HG02981 (cell line): Measurements from ENCODE around the gene ANO1.
"Not testable (repeated sequence)": the region's sequence is repeated elsewhere in the genome, so short reads cannot be mapped to it uniquely, and the experiment has no call there.

Experiments used
- ATAC-seq: cut with Tn5 transposase; IDR thresholded peaks from one replicate; pipeline ENCODE4 v1.9.1; 2021; ENCODE audit warnings: mild to moderate bottlenecking, moderate library complexity; ENCODE audit not compliant: unreplicated experiment

ANO1 gene

DNA sequence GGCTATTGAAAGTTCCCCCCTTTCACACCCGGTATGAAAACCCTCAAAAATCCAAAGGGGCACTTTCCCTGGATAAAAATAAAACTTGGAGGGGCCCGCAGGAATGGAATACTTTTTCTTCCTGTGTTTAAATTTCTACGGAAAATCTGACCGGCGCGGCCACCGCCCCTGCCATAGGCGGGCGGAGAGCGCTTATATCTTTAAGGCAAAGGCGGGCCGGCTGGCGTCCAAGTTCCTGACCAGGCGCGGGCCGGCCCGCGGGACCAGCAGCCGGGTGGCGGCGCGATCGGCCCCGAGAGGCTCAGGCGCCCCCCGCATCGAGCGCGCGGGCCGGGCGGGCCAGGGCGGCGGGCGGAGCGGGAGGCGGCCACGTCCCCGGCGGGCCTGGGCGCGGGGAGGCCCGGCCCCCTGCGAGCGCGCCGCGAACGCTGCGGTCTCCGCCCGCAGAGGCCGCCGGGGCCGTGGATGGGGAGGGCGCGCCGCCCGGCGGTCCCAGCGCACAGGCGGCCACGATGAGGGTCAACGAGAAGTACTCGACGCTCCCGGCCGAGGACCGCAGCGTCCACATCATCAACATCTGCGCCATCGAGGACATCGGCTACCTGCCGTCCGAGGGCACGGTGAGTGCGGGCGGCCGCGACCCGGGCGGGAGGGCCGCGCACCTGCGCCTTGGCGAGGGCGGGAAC is at the start of gene ANO1:
Gene ANO1 (plus strand): TSS at position 223 of the 686 bp plus-strand sequence. CDS start 290 bp downstream, at position 513.
- ATAC-seq: no peak

DNA sequence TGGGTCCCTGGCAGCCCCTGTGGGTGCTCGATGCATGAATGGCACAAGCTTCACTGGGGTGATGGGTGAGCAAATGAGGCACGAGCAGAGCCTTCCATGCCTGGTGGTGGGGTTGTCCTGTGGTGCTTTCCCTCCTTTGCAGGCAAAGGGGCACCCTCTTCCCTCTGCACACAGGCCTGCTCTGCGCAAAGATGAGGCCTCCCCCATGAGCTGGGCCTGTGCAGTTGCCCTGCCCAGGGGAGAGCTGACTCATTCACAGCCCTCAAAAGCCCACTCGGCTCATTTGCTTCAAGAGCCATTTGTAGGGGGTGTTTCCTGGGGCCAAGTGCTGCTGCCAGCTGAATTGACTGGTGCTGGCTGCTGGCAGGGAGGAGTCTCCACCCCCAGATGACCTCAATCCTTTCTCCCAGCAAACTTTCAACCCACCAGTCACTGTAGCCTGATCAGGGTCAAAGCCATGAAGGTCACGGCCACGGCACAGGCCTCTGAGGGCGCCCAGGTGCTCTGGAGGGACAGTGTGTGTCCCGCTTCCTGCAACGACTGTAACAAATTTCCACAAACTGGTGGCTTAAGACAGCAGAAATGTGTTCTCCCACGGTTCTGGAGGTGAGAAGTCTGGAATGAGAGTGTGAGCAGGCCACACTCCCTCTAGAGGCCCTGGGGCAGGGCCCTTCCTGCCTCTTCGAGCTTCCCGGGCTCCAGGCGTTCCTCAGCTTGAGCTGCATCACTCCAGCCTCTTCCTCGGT is 48.8 kb upstream of the ANO1 start:
- ATAC-seq: no peak

DNA sequence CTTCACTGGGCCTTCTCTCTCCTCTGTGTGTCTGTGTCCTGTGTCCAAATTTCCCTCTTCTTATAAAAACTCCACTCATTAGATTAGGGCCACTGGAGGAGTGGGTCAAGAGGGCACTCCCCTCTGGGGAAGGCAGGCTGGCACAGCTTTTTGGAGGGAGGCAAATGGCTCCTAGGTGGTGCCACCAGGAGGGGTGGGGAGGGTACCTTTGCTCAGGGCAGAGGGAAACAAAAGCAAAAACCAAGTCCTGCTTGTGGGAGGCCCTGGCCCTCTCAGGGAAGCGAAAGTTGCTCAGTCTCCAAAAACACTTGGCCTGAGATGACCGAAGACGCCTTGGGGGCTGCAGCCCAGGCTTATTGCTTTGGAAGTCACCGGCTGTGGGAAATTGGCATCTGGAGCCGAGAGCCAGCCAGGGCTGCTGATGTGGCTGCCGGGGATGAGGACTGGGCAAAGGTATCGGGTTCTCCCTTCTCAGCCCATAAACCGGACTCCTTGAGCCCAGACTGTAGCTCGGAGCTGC is 48.2 kb upstream of the ANO1 start:
- ATAC-seq: no peak

DNA sequence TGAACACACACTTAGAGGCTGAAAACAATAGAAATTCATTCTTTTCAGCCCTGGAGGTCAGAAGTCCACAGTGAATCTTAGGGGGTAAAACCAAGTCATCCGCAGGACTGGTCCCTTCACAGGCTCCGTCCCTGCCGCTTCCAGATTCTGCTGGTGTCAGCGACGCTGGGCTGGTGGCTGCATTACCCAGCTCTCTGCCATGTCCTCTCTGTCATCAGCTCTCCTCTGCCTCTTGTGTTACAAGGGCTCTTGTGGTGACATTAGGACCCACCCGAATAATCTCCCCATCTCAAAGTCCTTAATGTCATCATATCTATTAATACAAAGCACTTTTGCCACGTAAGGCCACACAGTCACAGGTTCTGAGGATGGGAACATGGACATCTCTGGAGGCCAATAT is 47.7 kb upstream of the ANO1 start:
- no peak for ATAC-seq

DNA sequence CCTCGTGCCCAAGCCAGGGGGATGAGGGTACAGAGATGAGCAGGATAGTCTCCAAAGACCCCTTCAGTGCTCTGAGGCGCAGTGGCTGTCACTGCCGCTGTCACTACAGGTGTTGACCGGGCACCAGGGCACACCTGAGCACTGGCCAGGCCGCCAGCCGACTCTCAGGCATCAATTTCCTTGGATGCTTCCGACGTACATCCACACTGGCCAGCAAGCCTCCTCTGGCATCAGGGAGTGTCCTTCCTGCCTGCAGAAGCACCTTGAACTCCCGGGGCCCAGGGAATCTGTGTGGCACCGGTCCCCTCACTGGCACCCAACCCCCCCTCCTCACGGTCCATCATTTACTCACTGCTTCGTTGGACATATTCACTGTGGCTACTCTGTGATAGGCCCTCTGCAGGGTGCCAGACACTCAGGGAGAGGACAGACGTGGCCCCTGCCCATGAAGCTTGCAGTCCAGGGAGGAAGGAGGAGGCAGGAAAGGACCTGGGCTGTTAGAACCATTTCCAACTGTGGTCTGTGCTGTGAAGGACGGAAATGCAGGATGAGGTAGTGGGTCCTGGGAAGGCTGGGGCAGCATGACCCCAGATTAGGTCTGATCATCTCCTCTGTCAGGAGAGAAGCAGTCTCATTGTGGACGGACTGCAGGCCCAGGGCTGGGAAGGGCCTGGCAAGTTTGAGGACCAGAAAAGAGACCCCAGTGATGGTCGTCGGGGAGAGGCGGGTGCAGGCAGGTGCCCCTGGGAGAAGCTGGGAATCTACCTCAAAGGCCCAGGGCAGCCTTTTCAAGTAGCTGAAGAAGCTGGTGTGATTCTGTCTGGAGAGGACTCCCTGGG is 46.3 kb upstream of the ANO1 start:
- ATAC-seq: no peak

DNA sequence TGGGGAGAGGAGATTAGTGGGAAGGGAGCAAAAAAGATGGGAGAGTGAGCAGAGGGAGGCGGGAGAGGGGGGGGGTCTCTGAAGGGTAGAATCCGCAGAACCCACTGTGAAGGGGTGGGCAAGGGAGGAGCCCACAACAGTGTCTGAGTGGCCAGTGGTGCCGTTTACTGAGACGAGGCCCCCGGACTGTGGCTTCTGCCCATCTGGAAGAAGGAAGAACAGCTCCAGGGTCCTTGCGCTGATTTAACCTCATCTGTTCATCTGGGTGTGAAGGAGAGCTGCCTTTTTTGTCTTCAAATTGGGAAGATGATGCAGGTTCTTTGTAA is 45.7 kb upstream of the ANO1 start:
- no peak for ATAC-seq

DNA sequence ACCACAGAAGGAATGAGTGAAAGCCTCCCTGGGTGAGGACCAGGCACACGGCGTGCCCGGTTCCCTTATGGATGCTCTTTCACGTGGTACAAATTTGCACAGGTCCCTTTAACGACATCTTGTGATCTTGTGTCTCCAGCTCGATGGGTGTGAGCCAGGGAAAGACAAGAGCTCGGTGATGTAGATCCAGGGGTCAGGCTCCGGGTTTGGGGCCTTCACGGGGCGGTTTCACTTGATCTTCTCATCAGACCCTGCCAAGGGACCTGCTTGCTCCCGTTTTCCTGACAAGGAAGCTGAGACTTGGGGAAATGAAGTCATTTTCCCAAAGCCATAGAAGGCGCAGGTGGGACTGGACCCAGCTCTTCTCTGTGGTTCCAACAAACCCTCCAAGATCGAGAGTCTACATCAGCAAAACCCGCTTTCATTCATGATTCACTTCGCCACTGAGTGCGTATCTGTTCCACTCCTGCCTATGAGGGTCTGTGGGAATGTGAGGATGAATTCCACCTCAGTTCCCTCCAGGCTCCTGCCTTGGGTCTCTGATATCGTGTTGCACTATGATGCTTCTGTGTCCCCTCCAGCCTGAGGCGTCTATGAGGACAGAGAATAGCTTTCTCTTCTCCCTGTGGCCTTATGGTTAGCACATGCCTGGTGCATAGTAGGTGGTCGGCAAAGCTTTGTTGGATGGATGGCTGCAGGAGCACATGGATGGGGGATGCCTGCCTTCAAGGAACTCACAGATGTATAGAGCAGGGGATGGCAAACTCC is 45.0 kb upstream of the ANO1 start:
- ATAC-seq: no peak

DNA sequence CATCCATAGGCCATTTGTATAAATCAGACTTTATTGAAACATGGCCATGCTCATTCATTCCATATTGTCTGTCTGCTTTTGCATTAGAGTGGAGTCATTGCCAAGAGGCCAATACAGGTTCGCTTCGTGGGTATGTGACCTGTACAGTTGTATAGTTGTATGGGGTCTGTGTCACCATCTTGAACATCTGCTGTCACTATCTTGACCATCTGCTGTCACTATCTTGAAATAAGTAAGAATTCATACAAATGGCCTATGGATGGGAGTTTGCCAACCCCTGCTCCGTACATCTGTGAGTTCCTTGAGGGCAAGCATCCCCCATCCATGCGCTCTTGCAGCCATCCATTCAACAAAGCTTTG is 44.4 kb upstream of the ANO1 start:
- no peak for ATAC-seq

DNA sequence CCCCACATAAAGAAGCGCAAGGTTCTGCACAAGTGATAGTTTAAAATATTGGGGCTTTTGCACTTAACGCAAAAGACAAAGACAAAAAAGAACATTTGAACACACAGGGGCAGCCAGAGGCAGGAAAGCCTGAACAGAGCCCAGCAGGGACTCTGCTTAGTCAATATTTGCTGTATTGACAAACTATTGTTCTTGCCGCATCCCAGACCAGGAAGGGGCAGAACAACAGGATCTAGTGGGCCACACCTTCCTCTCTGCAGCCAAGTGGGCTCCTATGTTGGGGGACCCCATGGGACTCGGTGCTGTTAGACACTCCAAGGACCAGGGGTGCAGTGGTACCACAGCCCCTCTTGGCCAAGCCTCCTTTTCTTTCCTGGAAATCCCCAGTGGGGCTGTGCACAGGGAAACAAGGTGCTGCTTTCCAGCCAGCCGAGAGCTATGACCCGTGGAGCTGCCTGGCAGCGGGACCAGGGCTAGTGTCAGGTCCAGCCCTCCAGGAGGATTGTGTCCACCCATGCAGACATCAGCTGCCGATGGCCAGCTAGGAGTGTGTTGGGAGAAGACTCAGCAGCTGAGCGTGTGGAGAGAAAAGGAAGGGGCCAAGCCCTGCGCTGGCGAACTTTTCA is 43.3 kb upstream of the ANO1 start:
- no peak for ATAC-seq

DNA sequence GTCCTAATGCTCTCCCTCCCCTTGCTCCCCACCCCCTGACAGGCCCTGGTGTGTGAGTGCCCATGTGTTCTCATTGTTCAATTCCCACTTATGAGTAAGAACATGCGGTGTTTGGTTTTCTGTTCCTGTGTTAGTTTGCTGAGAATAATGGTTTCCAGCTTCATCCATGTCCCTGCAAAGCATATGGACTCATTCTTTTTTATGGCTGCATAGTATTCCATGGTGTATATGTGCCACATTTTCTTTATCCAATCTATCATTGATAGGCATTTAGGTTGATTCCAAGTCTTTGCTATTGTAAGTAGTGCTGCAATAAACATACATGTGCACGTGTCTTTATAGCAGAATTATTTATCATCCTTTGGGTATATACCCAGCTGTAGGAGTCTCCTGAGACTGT is 42.5 kb upstream of the ANO1 start:
- not testable (repeated sequence) for ATAC-seq

DNA sequence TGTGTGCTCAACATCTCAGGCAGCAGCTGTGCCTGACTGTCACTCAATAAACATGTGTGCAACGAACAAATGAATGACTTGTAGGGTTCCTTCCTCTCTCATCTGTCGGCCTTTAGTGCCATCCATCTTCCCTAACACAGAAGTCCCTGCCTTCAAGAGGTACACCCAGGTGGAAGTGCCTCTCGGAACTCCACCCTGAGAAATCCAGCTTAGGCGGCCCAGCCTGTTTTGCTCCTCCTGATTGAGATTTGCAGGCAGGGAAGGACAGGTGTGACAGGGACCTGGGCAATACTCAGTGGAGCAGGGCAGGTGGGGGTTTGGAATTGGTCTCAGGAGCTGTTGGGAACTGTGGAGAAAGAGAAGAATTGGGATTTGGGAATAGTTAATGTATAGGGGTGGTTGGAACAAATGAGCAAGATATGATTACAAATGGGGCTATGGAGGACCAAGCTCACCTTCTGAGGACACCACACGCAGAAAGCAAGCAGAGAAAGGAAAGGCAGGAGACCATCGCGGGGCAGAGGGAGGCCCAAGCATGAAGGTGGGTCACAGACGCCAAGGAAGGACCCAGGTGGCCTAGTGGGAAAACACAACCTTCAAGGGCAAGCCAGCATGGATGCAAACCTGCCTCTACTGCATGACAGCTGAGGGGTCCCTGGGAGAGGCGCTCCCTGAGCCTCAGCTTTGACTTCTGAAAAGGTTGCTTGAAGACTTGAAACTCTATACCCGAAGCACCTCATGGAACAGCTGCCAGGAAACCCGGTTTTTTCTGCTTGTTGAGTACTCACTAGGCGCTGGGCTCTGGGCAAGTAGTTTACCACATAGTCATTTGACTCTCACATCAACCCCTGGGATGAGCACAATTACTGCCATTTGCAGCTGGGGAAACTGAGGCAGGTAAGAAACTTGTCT is 40.9 kb upstream of the ANO1 start:
- ATAC-seq: no peak

DNA sequence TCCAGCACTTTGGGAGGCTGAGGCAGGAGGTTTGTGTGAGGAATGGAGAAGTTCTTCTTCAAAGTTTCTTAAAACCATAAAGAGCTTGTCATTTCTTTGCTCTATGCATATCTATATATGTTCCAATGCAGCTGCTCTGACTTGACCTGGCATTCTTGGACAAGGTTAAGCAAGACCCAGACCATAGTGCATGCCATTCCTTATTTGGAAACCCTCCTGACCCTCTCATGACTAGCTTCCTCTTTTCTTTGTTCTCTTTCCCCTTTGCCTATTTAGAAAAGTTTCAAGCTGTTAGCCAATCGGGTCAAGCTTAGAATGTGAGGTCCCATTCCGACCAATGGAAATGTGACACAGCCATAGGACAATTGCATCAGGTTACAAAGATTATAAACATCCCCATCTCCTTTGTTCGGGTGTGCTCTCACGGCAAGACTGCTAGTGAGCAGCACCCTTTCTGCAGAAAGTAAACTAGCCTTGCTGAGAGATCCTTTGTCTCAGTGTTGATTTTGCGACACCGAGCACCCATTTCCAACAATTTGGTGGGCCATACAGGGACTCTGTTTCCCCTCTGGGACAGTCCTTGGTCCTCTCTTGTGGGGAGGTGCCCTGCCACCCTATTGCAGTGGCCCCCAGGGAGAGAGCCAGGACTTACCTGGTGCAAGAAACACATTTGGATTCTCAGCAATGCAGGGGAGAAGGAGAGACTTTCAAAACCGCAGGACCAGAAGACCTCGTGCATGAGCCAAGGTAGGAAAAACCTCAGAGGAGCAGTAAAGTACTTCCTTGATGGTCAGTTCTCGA is 39.9 kb upstream of the ANO1 start:
- no peak for ATAC-seq

DNA sequence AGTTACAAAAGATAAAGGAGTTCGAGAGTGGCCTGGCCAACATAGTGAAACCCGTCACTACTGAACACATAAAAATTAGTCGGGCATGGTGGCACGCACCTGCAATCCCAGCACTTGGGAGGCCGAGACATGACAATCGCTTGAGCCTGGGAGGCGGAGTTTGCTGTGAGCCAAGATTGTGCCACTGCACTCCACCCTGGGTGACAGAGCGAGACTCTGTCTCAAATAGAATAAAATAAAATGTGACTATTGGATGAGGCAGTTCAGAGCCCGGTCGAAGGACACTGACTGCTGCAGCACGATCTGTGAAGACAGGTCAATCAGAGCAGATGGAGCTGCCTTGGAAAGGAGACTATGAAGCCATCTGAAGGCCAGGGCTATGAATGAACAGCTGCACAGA is 37.7 kb upstream of the ANO1 start:
- no peak for ATAC-seq

DNA sequence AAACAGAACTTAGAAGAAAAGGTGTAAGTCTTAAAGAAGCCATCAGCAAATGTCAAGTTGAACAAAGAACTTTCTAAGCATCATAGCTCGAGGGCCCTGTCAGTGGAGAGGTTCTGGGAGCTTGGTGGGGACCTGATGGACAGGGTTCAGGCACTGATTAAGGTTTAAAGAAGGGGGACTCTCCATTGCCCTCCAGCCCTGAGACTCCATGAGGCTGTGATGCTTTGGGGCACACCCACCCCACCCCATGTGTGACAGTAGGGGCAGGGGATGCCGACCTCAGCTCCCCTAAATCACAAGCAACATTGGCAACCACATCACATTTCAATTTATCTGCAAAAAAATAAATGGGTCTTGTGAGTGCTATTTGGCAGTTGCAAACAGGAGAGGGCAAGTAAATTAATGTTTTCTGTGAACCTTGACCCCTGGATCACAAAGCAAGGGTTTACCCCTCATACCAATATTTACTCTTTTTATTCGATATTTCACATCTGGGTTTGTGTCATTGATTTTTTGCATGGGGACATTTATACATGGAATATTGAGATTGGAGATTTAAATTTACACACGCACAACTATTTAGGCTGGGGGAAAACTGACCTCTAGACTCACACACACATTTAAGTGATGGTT is 37.1 kb upstream of the ANO1 start:
- no peak for ATAC-seq

DNA sequence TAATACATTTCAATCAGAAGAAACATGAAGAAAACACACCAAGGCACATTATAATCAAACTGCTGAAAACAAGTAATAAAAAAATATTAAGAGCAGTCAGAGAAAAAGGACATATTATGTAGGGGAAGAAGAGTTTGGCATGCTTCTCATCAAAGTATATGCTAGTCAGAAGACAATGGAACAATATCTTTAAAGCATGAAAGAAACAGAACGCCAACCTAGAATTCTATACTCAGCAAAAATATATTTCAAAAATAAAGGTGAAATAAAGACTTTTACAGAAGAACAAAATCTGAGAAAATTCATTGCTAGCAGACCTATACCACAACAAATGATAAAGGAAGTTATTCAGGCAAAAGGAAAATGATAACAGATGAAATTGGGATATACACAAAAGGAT is 34.6 kb upstream of the ANO1 start:
- ATAC-seq: no peak

DNA sequence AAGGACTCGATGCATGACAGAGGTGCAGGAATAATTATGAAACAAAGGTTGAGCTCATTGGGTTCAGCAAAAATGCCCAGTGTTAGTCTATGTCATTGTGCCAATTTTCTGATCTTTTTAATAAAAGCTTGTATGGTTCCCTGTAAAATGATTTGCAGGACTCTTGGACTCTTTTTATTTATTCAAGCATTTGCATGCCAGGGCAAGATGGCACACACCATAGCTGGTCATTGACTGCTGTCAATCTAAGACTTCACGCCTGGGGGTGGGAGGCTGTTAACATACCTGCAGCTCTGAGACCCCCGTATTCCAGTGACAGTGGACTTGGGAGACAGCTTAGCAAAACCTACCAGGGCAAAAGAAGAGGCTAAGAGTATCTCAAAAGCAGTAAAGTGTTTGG is 32.0 kb upstream of the ANO1 start:
- no peak for ATAC-seq

DNA sequence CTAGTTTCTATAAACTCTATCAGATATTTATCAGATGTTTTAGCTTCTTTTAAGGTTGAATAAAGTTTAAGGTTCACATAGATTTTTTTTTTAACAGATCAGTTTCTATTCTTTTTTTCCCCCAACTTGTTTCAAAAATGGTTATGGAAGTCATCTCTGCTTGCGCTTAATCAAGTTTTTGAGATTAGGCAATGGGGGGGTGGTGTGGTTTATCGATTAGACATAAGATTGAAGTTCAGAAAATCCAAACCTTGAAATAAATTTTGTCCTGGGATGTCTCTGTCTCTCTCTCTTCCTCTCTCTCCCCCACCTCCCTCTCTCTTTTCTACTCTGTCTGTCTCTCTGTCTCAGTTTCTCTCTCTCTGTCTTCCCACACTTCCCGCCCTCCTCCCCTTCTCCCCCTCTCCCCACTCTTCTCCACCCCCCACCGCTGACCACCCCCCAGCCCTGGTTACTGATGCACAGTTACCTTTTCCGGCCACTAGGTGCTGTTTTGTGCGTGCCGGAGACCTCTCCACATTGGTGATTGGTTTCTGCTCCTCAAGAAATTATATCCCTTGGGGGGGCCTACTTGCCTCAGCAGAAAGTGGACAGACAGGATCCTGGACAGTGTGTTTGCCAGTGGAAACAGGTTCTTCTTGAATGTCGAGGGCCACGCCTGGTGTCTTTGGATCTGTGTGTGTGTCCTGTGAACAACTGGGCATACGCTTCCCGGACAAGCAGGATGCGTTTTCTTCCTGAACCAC is 29.7 kb upstream of the ANO1 start:
- ATAC-seq: no peak

DNA sequence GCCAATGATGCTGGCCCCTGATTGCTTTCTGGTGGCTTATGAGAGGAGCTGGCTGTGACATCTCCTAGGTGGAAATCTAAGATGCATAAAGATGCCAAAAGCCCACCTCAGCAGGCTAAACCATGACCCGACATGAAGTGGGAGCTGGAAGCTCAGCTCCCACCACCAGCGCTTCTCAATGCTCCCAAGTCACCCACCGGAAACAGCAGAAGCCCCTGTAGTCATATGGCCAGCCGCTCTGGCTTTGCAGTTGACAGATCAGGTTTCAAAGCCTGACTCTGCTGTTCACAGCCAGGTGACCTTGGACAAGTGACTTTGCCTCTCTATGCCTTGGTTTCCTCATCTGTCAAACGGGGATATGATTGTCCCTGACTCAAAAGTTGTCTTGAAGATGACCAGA is 29.1 kb upstream of the ANO1 start:
- no peak for ATAC-seq
